ENCODE results near the gene MTG1.

Gene MTG1

GRCh38 chr10:133458021-133458709 is 64.2 kb downstream of the MTG1 start:
- TF ChIP-seq ARNTL (CRISPR knock-in tag; IDR thresholded peaks at IDR 0.05; ENCODE audit: borderline replicate concordance, low read depth) (no peak), PATZ1 (CRISPR knock-in tag; IDR thresholded peaks at IDR 0.05; ENCODE audit: borderline replicate concordance) (no peak), RARB (CRISPR knock-in tag; IDR thresholded peaks at IDR 0.05) (no peak), TOX (CRISPR knock-in tag; IDR thresholded peaks at IDR 0.05; ENCODE audit: borderline replicate concordance) (no peak), SNAI2 (CRISPR knock-in tag; IDR thresholded peaks at IDR 0.05) (no peak), ZNF70 (CRISPR knock-in tag; IDR thresholded peaks at IDR 0.05) (no peak), ISL1 (CRISPR knock-in tag; IDR thresholded peaks at IDR 0.05) (no peak), PPARA (CRISPR knock-in tag; IDR thresholded peaks at IDR 0.05; ENCODE audit: borderline replicate concordance) (no peak), CSDC2 (CRISPR knock-in tag; IDR thresholded peaks at IDR 0.05) (no peak), TSHZ2 (CRISPR knock-in tag; IDR thresholded peaks at IDR 0.05) (no peak), TCF4 (CRISPR knock-in tag; IDR thresholded peaks at IDR 0.05; ENCODE audit: borderline replicate concordance) (no peak), ESRRG (CRISPR knock-in tag; IDR thresholded peaks at IDR 0.05) (no peak), CREB5 (CRISPR knock-in tag; IDR thresholded peaks at IDR 0.05; ENCODE audit: low read depth) (no peak), ZNF565 (CRISPR knock-in tag; conservative IDR thresholded peaks at IDR 0.05; ENCODE audit: low read depth) (no peak), POU6F1 (CRISPR knock-in tag; IDR thresholded peaks at IDR 0.05; ENCODE audit: borderline replicate concordance, low read depth) (no peak), GLIS3 (CRISPR knock-in tag; IDR thresholded peaks at IDR 0.05) (no peak), ZFP3 (CRISPR knock-in tag; IDR thresholded peaks at IDR 0.05) (no peak), BACH2 (CRISPR knock-in tag; IDR thresholded peaks at IDR 0.05; ENCODE audit: borderline replicate concordance) (no peak), ZFP30 (CRISPR knock-in tag; IDR thresholded peaks at IDR 0.05) (no peak), ZNF8 (CRISPR knock-in tag; IDR thresholded peaks at IDR 0.05) (no peak)
- ATAC-seq: no peak

GRCh38 chr10:133458710-133459453 is 64.9 kb downstream of the MTG1 start:
- ATAC-seq: no peak
- no peak for TF ChIP-seq ARNTL (CRISPR knock-in tag; IDR thresholded peaks at IDR 0.05; ENCODE audit: borderline replicate concordance, low read depth)
- TF ChIP-seq RARB (CRISPR knock-in tag; IDR thresholded peaks at IDR 0.05): no peak
- TF ChIP-seq POU6F1 (CRISPR knock-in tag; IDR thresholded peaks at IDR 0.05; ENCODE audit: borderline replicate concordance, low read depth): no peak
- TF ChIP-seq TCF4 (CRISPR knock-in tag; IDR thresholded peaks at IDR 0.05; ENCODE audit: borderline replicate concordance): no peak
- TF ChIP-seq ESRRG (CRISPR knock-in tag; IDR thresholded peaks at IDR 0.05): no peak
- TF ChIP-seq ZNF565 (CRISPR knock-in tag; conservative IDR thresholded peaks at IDR 0.05; ENCODE audit: low read depth): no peak
- TF ChIP-seq ZC3H10 (CRISPR knock-in tag; IDR thresholded peaks at IDR 0.05): no peak
- no peak for TF ChIP-seq OSR1 (CRISPR knock-in tag; IDR thresholded peaks at IDR 0.05)
- TF ChIP-seq TSHZ2 (CRISPR knock-in tag; IDR thresholded peaks at IDR 0.05): no peak
- no peak for TF ChIP-seq ZNF70 (CRISPR knock-in tag; IDR thresholded peaks at IDR 0.05)
- TF ChIP-seq ZFP3 (CRISPR knock-in tag; IDR thresholded peaks at IDR 0.05): no peak
- no peak for TF ChIP-seq CSRNP3 (CRISPR knock-in tag; IDR thresholded peaks at IDR 0.05)

Measured in SK-N-SH treated with all-trans-retinoic acid at 6 μM for 48 hours (cell line).